ENCODE results near the gene TRIB2. TPM values are rescaled to one million over a fixed set of nuclear protein-coding genes. Genes with fewer than 3 reads are reported as not detected.

The TRIB2 gene
- polyA plus RNA-seq, 1 experiment, result 12.2 TPM

DNA sequence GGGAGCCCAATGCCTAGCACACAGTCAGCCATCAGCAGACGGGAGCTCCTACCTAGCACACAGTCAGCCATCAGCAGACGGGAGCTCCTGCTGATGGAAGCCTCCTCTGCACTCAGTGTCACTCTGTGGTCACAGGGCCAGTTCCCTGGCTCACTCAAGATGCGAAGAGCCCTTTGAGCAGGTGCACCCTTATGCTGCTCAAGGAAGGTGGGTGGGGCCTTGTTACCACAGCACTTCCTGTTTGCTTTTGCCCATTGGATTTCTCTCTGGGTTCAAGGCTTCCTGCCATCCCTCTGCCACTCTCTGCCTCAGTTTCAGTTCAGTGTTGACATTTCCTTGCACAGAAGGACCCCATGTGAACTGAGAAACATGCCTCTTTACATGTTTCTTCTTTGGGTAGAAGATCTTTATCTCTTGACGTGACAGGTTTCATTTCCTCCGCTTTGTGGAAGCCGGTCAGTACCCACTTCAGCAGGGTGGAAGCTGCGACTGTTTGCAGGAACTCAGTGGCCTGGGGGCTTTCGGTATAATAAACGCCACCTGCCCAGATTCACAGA, 11.6 kb downstream of the TRIB2 start:
- no peaks in the 10 kb centered on the region; the same call in 1 of the 2 replicates for H3K9me3 ChIP-seq (ENCODE audit: control insufficient read depth, insufficient read depth, low read length)
- CTCF ChIA-PET, result interaction anchor here (0.6 to 2.2 kb wide), 4 partner anchors 10 to 279 kb away, joined by 3 to 14 read pairs (median 6); no protein-coding TSS in a partner anchor
- no peak overlapping the region for H3K4me3 ChIP-seq (ENCODE audit: low read depth, low read length)
- POLR2A ChIA-PET, result interaction anchor here (0.5 kb wide), 1 partner anchor 696 kb away, joined by 3 read pairs; no protein-coding TSS in a partner anchor
- H3K27ac ChIP-seq (ENCODE audit: low read depth, low read length), result no peak overlapping the region
- TF ChIP-seq, protein P1, sequence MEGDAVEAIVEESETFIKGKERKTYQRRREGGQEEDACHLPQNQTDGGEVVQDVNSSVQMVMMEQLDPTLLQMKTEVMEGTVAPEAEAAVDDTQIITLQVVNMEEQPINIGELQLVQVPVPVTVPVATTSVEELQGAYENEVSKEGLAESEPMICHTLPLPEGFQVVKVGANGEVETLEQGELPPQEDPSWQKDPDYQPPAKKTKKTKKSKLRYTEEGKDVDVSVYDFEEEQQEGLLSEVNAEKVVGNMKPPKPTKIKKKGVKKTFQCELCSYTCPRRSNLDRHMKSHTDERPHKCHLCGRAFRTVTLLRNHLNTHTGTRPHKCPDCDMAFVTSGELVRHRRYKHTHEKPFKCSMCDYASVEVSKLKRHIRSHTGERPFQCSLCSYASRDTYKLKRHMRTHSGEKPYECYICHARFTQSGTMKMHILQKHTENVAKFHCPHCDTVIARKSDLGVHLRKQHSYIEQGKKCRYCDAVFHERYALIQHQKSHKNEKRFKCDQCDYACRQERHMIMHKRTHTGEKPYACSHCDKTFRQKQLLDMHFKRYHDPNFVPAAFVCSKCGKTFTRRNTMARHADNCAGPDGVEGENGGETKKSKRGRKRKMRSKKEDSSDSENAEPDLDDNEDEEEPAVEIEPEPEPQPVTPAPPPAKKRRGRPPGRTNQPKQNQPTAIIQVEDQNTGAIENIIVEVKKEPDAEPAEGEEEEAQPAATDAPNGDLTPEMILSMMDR (IDR thresholded peaks at IDR 0.05; ENCODE audit: low read depth, low read length), result no peak
- DNase-seq (ENCODE audit: low read depth, low spot score), result no peak
- no peaks in the 10 kb centered on the region for H3K27me3 ChIP-seq (ENCODE audit: control insufficient read depth, insufficient read depth, low read length)

GRCh38 chr2:12730265-12730664, 13.5 kb downstream of the TRIB2 start:
- Histone ChIP-seq H3K4me3 (ENCODE audit: low read depth, low read length) (no peak overlapping the region), H3K27me3 (ENCODE audit: control insufficient read depth, insufficient read depth, low read length) (no peaks in the 10 kb centered on the region), H3K9me3 (ENCODE audit: control insufficient read depth, insufficient read depth, low read length) (no peaks in the 10 kb centered on the region; the same call in 1 of the 2 replicates), H3K27ac (ENCODE audit: low read depth, low read length) (no peak overlapping the region)
- TF ChIP-seq, protein P1 (IDR thresholded peaks at IDR 0.05; ENCODE audit: low read depth, low read length), result no peak
- ChIA-PET POLR2A (no interaction called here), CTCF (no interaction called here)
- DNase-seq (ENCODE audit: low read depth, low spot score), result no peak

GRCh38 chr2:12731701-12732280, 15.1 kb downstream of the TRIB2 start:
- CTCF ChIA-PET, result no interaction called here
- no peaks in the 10 kb centered on the region for H3K27me3 ChIP-seq (ENCODE audit: control insufficient read depth, insufficient read depth, low read length)
- DNase-seq (ENCODE audit: low read depth, low spot score), result no peak
- POLR2A ChIA-PET, result no interaction called here
- TF ChIP-seq, protein P1 (IDR thresholded peaks at IDR 0.05; ENCODE audit: low read depth, low read length), result no peak
- no peaks in the 10 kb centered on the region; the same call in 1 of the 2 replicates for H3K9me3 ChIP-seq (ENCODE audit: control insufficient read depth, insufficient read depth, low read length)
- H3K4me3 ChIP-seq (ENCODE audit: low read depth, low read length), result no peak overlapping the region
- H3K27ac ChIP-seq (ENCODE audit: low read depth, low read length), result no peak overlapping the region

DNA sequence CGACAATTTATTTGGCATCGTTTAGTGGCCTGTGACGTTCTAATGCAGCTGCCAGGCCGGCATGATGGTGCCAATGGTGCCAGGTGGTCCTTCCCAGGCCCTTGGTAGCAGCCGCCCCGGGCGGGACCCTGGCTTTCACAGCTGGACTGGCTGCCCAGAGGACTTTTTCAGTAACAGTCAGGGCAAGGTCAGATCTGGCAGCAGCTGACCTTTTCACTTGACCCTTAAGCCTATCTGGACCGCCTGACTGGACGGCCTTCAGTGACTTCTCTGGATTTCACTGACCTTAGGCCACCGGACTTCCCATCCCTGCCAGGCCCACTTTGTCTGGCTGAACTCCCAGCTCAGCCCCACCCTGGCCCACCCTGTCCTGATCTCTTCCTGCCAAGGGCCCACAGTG, 15.9 kb downstream of the TRIB2 start:
- no peak for DNase-seq (ENCODE audit: low read depth, low spot score)
- H3K27ac ChIP-seq (ENCODE audit: low read depth, low read length), result no peak overlapping the region
- no peak overlapping the region for H3K4me3 ChIP-seq (ENCODE audit: low read depth, low read length)
- CTCF ChIA-PET, result interaction anchor here (1.2 to 1.8 kb wide), 3 partner anchors 198 to 1045 kb away, joined by 3 to 8 read pairs (median 6); no protein-coding TSS in a partner anchor
- no peaks in the 10 kb centered on the region; the same call in 1 of the 2 replicates for H3K9me3 ChIP-seq (ENCODE audit: control insufficient read depth, insufficient read depth, low read length)
- POLR2A ChIA-PET, result no interaction called here
- no peaks in the 10 kb centered on the region for H3K27me3 ChIP-seq (ENCODE audit: control insufficient read depth, insufficient read depth, low read length)
- TF ChIP-seq, protein P1 (IDR thresholded peaks at IDR 0.05; ENCODE audit: low read depth, low read length), result no peak

DNA sequence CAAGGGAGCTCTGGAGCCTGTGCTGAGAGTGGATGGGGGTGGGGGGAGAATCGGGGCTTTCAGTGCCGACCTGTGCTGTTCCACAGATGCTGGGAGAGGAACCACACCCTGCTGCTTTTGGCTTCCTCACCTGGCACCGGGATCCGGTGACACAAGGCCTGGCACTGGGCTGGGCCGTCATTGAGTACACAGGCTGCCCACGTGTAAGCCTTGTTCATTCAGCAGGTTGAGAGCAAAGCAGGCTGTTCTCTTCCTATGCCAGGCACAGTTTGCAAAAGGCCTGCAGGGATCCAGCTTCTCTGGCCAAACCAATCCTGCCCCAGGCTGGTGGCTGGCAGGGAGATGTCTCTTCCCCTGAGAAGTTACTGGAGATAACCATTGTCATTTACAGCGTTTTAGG, 17.1 kb downstream of the TRIB2 start:
- Histone ChIP-seq H3K4me3 (ENCODE audit: low read depth, low read length) (no peak overlapping the region), H3K9me3 (ENCODE audit: control insufficient read depth, insufficient read depth, low read length) (no peaks in the 10 kb centered on the region; the same call in 1 of the 2 replicates), H3K27me3 (ENCODE audit: control insufficient read depth, insufficient read depth, low read length) (no peaks in the 10 kb centered on the region), H3K27ac (ENCODE audit: low read depth, low read length) (no peak overlapping the region)
- ChIA-PET CTCF (interaction anchor here (1.2 to 1.8 kb wide), 3 partner anchors 197 to 1046 kb away, joined by 3 to 8 read pairs (median 6); no protein-coding TSS in a partner anchor), POLR2A (no interaction called here)
- no peak for DNase-seq (ENCODE audit: low read depth, low spot score)
- TF ChIP-seq, protein P1 (IDR thresholded peaks at IDR 0.05; ENCODE audit: low read depth, low read length), result no peak

Data from AG04450 (cell line).